Common myeloid progenitor, CD34-positive (primary cell): ENCODE results near the gene IQCN.
A peak's percentile ranks its signal among the peaks of the same experiment; 100 is the strongest.

ENCODE experiments used
- CTCF ChIA-PET: fragments of 350-600 bp; sonication (Branson Sonifier 250); formaldehyde crosslinking; loops from one replicate; lab custom pipeline; 2021; ENCODE audit warnings: antibody characterized with exemption; lab: Charles Lee
- POLR2A ChIA-PET: fragments of 350-600 bp; sonication (Branson Sonifier 250); formaldehyde crosslinking; loops from one replicate; lab custom pipeline; 2021; ENCODE audit warnings: antibody characterized with exemption; lab: Charles Lee
- DNase-seq, 3 donors: peaks; one replicate each; pipeline versions ENCODE4 v3.0.0 to v3.0.0-alpha.2; 2013
- H3K27ac ChIP-seq, 2 experiments: 1 replicate in 1 of 2; 2 replicates in 1 of 2; pipeline ENCODE4 v1.7.0; 2013; ENCODE audit warnings: inconsistent platforms in 2 of 2, low read length in 2 of 2, mild to moderate bottlenecking in 2 of 2, low read depth in 1 of 2, moderate library complexity in 1 of 2; ENCODE audit not compliant: severe bottlenecking in 2 of 2, insufficient read depth in 1 of 2, poor library complexity in 1 of 2
- H3K27me3 ChIP-seq, 5 experiments: replicated peaks in 2 of 5; 1 replicate in 3 of 5; 2 replicates in 2 of 5; pipeline versions ENCODE4 v1.6.1 to v1.7.0; 2013; ENCODE audit warnings: low read length in 4 of 5, mild to moderate bottlenecking in 2 of 5, moderate library complexity in 2 of 5, inconsistent platforms in 1 of 5; ENCODE audit not compliant: insufficient read depth in 5 of 5, control insufficient read depth in 4 of 5
- H3K36me3 ChIP-seq, 4 experiments: 1 replicate in 2 of 4; 2 replicates in 2 of 4; pipeline versions ENCODE4 v1.6.1 to v1.7.0; 2013; ENCODE audit warnings: low read length in 3 of 4, control low read depth in 1 of 4, mild to moderate bottlenecking in 1 of 4; ENCODE audit not compliant: control insufficient read depth in 4 of 4, insufficient read depth in 4 of 4
- H3K4me1 ChIP-seq, 4 experiments: 1 replicate in 3 of 4; 2 replicates in 1 of 4; pipeline versions ENCODE4 v1.6.1 to v1.7.1; 2013; ENCODE audit warnings: low read length in 3 of 4, mild to moderate bottlenecking in 3 of 4, control low read depth in 1 of 4, inconsistent platforms in 1 of 4, moderate library complexity in 1 of 4; ENCODE audit not compliant: control insufficient read depth in 4 of 4, insufficient read depth in 4 of 4; ENCODE audit errors: control extremely low read depth in 1 of 4
- H3K4me3 ChIP-seq, 7 experiments: 1 replicate in 4 of 7; 2 replicates in 3 of 7; pipeline versions ENCODE4 v1.5.1 to v1.7.0; 2013; ENCODE audit warnings: mild to moderate bottlenecking in 7 of 7, low read length in 6 of 7, moderate library complexity in 6 of 7, inconsistent platforms in 2 of 7, low read depth in 2 of 7, control low read depth in 1 of 7; ENCODE audit not compliant: insufficient read depth in 4 of 7, control insufficient read depth in 1 of 7; ENCODE audit errors: extremely low read depth in 1 of 7
- H3K9me3 ChIP-seq, 5 experiments: 1 replicate in 4 of 5; 2 replicates in 1 of 5; pipeline versions ENCODE4 v1.6.1 to v1.7.1; 2013; ENCODE audit warnings: low read length in 4 of 5, mild to moderate bottlenecking in 2 of 5, inconsistent platforms in 1 of 5, low read depth in 1 of 5, moderate library complexity in 1 of 5; ENCODE audit not compliant: control insufficient read depth in 4 of 5, insufficient read depth in 2 of 5; ENCODE audit errors: control extremely low read depth in 1 of 5
- WGBS: methylation state at CpG from one replicate; pipeline ENCODE4 v1.1.5; 2013; ENCODE audit not compliant: insufficient coverage; 5-methylcytosine and 5-hydroxymethylcytosine counted together

IQCN gene

GRCh38 chr19:18261474-18261873 is 12.8 kb downstream of the IQCN start:
- ChIA-PET POLR2A (interaction anchor here (0.7 kb wide), 1 partner anchor 238 kb away, joined by 3 read pairs; no protein-coding TSS in a partner anchor), CTCF (interaction anchor here (0.6 to 3.8 kb wide), 8 partner anchors 9 to 87 kb away, joined by 3 to 19 read pairs (median 4); partner anchors contain the start of genes IFI30 and IQCN)
- peak in 2 of 3 donors; percentile 3 to 4 for DNase-seq
- Histone ChIP-seq H3K4me1 (no peaks in the 10 kb centered on the region), H3K36me3 (peaks cover under 1 to 48% (median 7%) of the 10 kb centered on the region in 4 experiments), H3K27ac (no peak overlapping the region), H3K4me3 (no peak overlapping the region), H3K9me3 (no peaks in the 10 kb centered on the region), H3K27me3 (no peaks in the 10 kb centered on the region)
- WGBS, result 100% methylated on average over 2 of the region's 2 CpGs

- CTCF ChIA-PET, result interaction anchor here (1.2 to 3.8 kb wide), 3 partner anchors 10 to 197 kb away, joined by 3 to 19 read pairs (median 7); partner anchors contain the start of gene IQCN
These were observed 14.4 kb downstream of the IQCN start for GRCh38 chr19:18259893-18260292.

GRCh38 chr19:18257503-18258470 is 16.5 kb downstream of the IQCN start:
- POLR2A ChIA-PET, result interaction anchor here (0.5 kb wide), 1 partner anchor 13 kb away, joined by 3 read pairs; no protein-coding TSS in a partner anchor
- H3K36me3 ChIP-seq, result peaks cover 0 to 18% (median 0%) of the 10 kb centered on the region in 4 experiments
- 93% methylated on average over 51 of the region's 55 CpGs for WGBS
- no peak overlapping the region for H3K27ac ChIP-seq
- H3K9me3 ChIP-seq, result no peaks in the 10 kb centered on the region
- peaks cover 0 to 8% (median 3%) of the 10 kb centered on the region in 4 experiments for H3K4me1 ChIP-seq
- H3K4me3 ChIP-seq, result no peak overlapping the region
- peak in 1 of 3 donors; percentile 21 for DNase-seq
- CTCF ChIA-PET, result interaction anchor here (1.1 to 10.0 kb wide), 4 partner anchors 18 to 66 kb away, joined by 3 to 139 read pairs (median 12); partner anchors contain the start of gene IQCN
- H3K27me3 ChIP-seq, result peaks cover 0 to 19% (median 4%) of the 10 kb centered on the region in 5 experiments

More at GRCh38 chr19:18259893-18260292, 14.4 kb downstream of the IQCN start:
- peaks cover 0 to 6% (median 3%) of the 10 kb centered on the region in 4 experiments for H3K4me1 ChIP-seq
- no peak overlapping the region for H3K4me3 ChIP-seq
- no peaks in the 10 kb centered on the region for H3K9me3 ChIP-seq
- H3K36me3 ChIP-seq, result peaks cover 0 to 32% (median 0%) of the 10 kb centered on the region in 4 experiments
- WGBS, result 100% methylated on average over 3 of the region's 4 CpGs
- peak in 2 of 3 donors; percentile 6 to 14 for DNase-seq
- POLR2A ChIA-PET, result no interaction called here
- H3K27me3 ChIP-seq, result peaks cover 0 to 6% (median 0%) of the 10 kb centered on the region in 5 experiments
- no peak overlapping the region for H3K27ac ChIP-seq

- Histone ChIP-seq H3K4me3 (no peak overlapping the region), H3K27ac (no peak overlapping the region), H3K9me3 (no peaks in the 10 kb centered on the region), H3K4me1 (peaks cover 0 to 8% (median 3%) of the 10 kb centered on the region in 4 experiments), H3K27me3 (peaks cover 0 to 21% (median 4%) of the 10 kb centered on the region in 5 experiments), H3K36me3 (peaks cover 0 to 14% (median 0%) of the 10 kb centered on the region in 4 experiments)
- CTCF ChIA-PET, result interaction anchor here (0.6 to 10.0 kb wide), 14 partner anchors 11 to 73 kb away, joined by 3 to 139 read pairs (median 6); partner anchors contain the start of genes IQCN, MPV17L2 and RAB3A
- peak; percentile 43 to 77 (median 76) for DNase-seq
- POLR2A ChIA-PET, result interaction anchor here (0.8 to 1.4 kb wide), 3 partner anchors 20 to 34 kb away, joined by 3 to 4 read pairs (median 3); no protein-coding TSS in a partner anchor
- WGBS, result 24% methylated on average over 14 of the region's 24 CpGs
These were observed 19.4 kb downstream of the IQCN start for GRCh38 chr19:18254546-18255503.

- no peak overlapping the region for H3K27ac ChIP-seq
- POLR2A ChIA-PET, result no interaction called here
- 50% methylated on average over 4 of the region's 5 CpGs for WGBS
- no peak overlapping the region for H3K4me3 ChIP-seq
- CTCF ChIA-PET, result interaction anchor here (0.8 to 10.0 kb wide), 16 partner anchors 14 to 140 kb away, joined by 3 to 139 read pairs (median 10); partner anchors contain the start of genes IFI30, IQCN, MPV17L2 and RAB3A
- no peaks in the 10 kb centered on the region for H3K9me3 ChIP-seq
- H3K36me3 ChIP-seq, result peaks cover 0 to 14% (median 0%) of the 10 kb centered on the region in 4 experiments
- H3K4me1 ChIP-seq, result peaks cover 0 to 8% (median 3%) of the 10 kb centered on the region in 4 experiments
- DNase-seq, result peak in 2 of 3 donors; percentile 65 to 67
- H3K27me3 ChIP-seq, result peaks cover 0 to 21% (median 4%) of the 10 kb centered on the region in 5 experiments
These were observed 20.5 kb downstream of the IQCN start for GRCh38 chr19:18253716-18254115.

GRCh38 chr19:18253130-18253529 is 21.1 kb downstream of the IQCN start:
- CTCF ChIA-PET, result interaction anchor here (0.7 to 10.0 kb wide), 22 partner anchors 9 to 142 kb away, joined by 3 to 139 read pairs (median 7); partner anchors contain the start of genes IFI30, IQCN, MPV17L2 and RAB3A
- peaks cover 0 to 8% (median 3%) of the 10 kb centered on the region in 4 experiments for H3K4me1 ChIP-seq
- no peak overlapping the region for H3K4me3 ChIP-seq
- H3K27ac ChIP-seq, result no peak overlapping the region
- DNase-seq, result no peak
- no peaks in the 10 kb centered on the region for H3K9me3 ChIP-seq
- POLR2A ChIA-PET, result no interaction called here
- 100% methylated on average over 2 of the region's 4 CpGs for WGBS
- peaks cover 0 to 12% (median 0%) of the 10 kb centered on the region in 4 experiments for H3K36me3 ChIP-seq
- peaks cover 0 to 21% (median 4%) of the 10 kb centered on the region in 5 experiments for H3K27me3 ChIP-seq
